ENCODE measurements around the gene CNTNAP2.

The CNTNAP2 gene

GRCh38 chr7:147279514-147279913, 1162.9 kb downstream of the CNTNAP2 start:
- H3K36me3 ChIP-seq (ENCODE audit: low read length): no peaks in the 10 kb centered on the region; the same call in 1 of the 2 replicates
- no peaks in the 10 kb centered on the region for H3K9me2 ChIP-seq (replicated peaks; ENCODE audit: insufficient read depth, low read length)
- no peak overlapping the region for H3K4me2 ChIP-seq (ENCODE audit: low read depth, low read length, poor library complexity, severe bottlenecking)
- TF ChIP-seq CTCF (IDR thresholded peaks at IDR 0.05; ENCODE audit: insufficient read depth, low read length, poor library complexity, severe bottlenecking) (no peak), EZH2phosphoT487 (conservative IDR thresholded peaks at IDR 0.05; ENCODE audit: low read length) (no peak)
- no peak overlapping the region for H2AFZ ChIP-seq (ENCODE audit: low read depth, low read length, severe bottlenecking)
- no peaks in the 10 kb centered on the region for H3F3A ChIP-seq (ENCODE audit: insufficient read depth)
- no peak overlapping the region for H3K27ac ChIP-seq (ENCODE audit: low read depth, low read length)
- no peak overlapping the region for H3K9ac ChIP-seq (ENCODE audit: low read length)
- H3K79me2 ChIP-seq (ENCODE audit: insufficient read depth, low read length): no peaks in the 10 kb centered on the region
- no peaks in the 10 kb centered on the region for H4K20me1 ChIP-seq (ENCODE audit: low read depth, low read length)
- 0 out of 2 replicates have a peak, but pooled peaks cover 4% of the 10 kb centered on the region for H3K9me3 ChIP-seq (ENCODE audit: insufficient read depth, low read length)
- no peaks in the 10 kb centered on the region for H3K27me3 ChIP-seq (ENCODE audit: low read length)
- H3K4me3 ChIP-seq (ENCODE audit: insufficient read depth, low read length, poor library complexity, severe bottlenecking): no peak overlapping the region

DNA sequence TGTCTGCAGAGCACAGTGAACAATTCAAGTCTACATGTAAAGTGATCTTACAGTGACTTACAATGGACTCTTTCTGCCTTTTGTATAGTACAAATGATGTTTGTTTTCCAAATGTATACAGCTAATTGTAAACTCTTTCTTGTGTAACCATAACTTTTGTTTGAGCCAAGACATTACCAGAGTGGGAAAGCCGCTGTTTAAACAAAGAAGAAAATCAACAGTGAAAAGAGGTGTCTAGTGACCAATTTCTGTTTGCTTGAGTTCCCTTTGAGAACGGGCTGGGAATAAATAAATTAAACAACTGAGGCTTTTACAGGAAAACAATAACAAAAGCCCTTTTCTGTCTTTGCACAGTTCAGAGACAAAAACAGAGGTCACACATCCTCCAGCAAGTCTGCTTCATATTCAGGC, 1163.4 kb downstream of the CNTNAP2 start:
- Histone ChIP-seq H3K79me2 (ENCODE audit: insufficient read depth, low read length) (no peaks in the 10 kb centered on the region), H3K27me3 (ENCODE audit: low read length) (no peaks in the 10 kb centered on the region), H3K4me2 (ENCODE audit: low read depth, low read length, poor library complexity, severe bottlenecking) (no peak overlapping the region), H3K9me3 (ENCODE audit: insufficient read depth, low read length) (no peaks in the 10 kb centered on the region), H3K36me3 (ENCODE audit: low read length) (no peaks in the 10 kb centered on the region; the same call in 1 of the 2 replicates), H3K27ac (ENCODE audit: low read depth, low read length) (no peak overlapping the region), H3K9me2 (replicated peaks; ENCODE audit: insufficient read depth, low read length) (no peaks in the 10 kb centered on the region), H3F3A (ENCODE audit: insufficient read depth) (no peaks in the 10 kb centered on the region), H3K9ac (ENCODE audit: low read length) (no peak overlapping the region), H4K20me1 (ENCODE audit: low read depth, low read length) (no peaks in the 10 kb centered on the region), H2AFZ (ENCODE audit: low read depth, low read length, severe bottlenecking) (no peak overlapping the region), H3K4me3 (ENCODE audit: insufficient read depth, low read length, poor library complexity, severe bottlenecking) (no peak overlapping the region)
- TF ChIP-seq CTCF (IDR thresholded peaks at IDR 0.05; ENCODE audit: insufficient read depth, low read length, poor library complexity, severe bottlenecking) (no peak), EZH2phosphoT487 (conservative IDR thresholded peaks at IDR 0.05; ENCODE audit: low read length) (no peak)

DNA sequence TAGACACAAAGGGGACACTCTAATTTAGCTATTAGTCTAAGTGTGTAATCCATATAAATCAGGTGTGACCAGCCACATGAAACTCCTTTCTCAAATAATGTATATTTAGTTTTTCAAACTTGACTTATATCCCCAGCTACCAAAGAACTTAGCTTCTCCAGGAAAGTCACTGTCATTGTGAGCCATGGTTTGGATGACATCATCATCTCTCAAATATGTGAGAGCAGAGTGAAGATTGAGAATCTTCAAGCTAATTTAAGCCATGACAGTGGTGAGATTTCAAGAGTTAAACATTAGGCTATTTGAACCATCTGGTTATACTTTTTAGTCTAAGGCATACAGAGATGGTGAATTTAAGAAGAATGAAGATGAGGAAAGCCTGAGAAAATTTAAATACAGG, 1165.6 kb downstream of the CNTNAP2 start:
- Histone ChIP-seq H3K27me3 (ENCODE audit: low read length) (no peaks in the 10 kb centered on the region), H3K27ac (ENCODE audit: low read depth, low read length) (no peak overlapping the region), H3K9me3 (ENCODE audit: insufficient read depth, low read length) (no peaks in the 10 kb centered on the region), H3K9me2 (replicated peaks; ENCODE audit: insufficient read depth, low read length) (no peaks in the 10 kb centered on the region), H3K4me2 (ENCODE audit: low read depth, low read length, poor library complexity, severe bottlenecking) (no peak overlapping the region), H3K36me3 (ENCODE audit: low read length) (no peaks in the 10 kb centered on the region; the same call in 1 of the 2 replicates), H3K79me2 (ENCODE audit: insufficient read depth, low read length) (no peaks in the 10 kb centered on the region), H3K9ac (ENCODE audit: low read length) (no peak overlapping the region), H4K20me1 (ENCODE audit: low read depth, low read length) (no peaks in the 10 kb centered on the region), H2AFZ (ENCODE audit: low read depth, low read length, severe bottlenecking) (no peak overlapping the region), H3F3A (ENCODE audit: insufficient read depth) (no peaks in the 10 kb centered on the region), H3K4me3 (ENCODE audit: insufficient read depth, low read length, poor library complexity, severe bottlenecking) (no peak overlapping the region)
- TF ChIP-seq EZH2phosphoT487 (conservative IDR thresholded peaks at IDR 0.05; ENCODE audit: low read length) (no peak), CTCF (IDR thresholded peaks at IDR 0.05; ENCODE audit: insufficient read depth, low read length, poor library complexity, severe bottlenecking) (no peak)
